Keratinocyte (primary cell): ENCODE measurements around the gene DOCK7. TPM values are rescaled to one million over a fixed set of nuclear protein-coding genes. Genes with fewer than 3 reads are reported as not detected.
"Not testable (repeated sequence)": the region's sequence is repeated elsewhere in the genome, so short reads cannot be mapped to it uniquely, and the experiment has no call there.

Source experiments
- DNase-seq: peaks from one replicate; pipeline ENCODE4 v3.0.0-alpha.2; 2011; ENCODE audit warnings: low read depth, missing footprints, low spot score
- FAIRE-seq: peaks from 2 replicates; lab custom pipeline; 2011; peaks lifted over from hg19 to GRCh38; lab: Jason Lieb, UNC
- H2AFZ ChIP-seq: 2 replicates; pipeline ENCODE4 v1.6.0; 2012; ENCODE audit warnings: low read length, control low read depth, inconsistent platforms; ENCODE audit not compliant: control insufficient read depth
- H3K27ac ChIP-seq: 2 replicates; pipeline ENCODE4 v1.5.1; 2011; ENCODE audit warnings: low read length; ENCODE audit not compliant: control insufficient read depth, insufficient read depth
- H3K27me3 ChIP-seq: 3 replicates; pipeline ENCODE4 v1.6.0; 2011; ENCODE audit warnings: low read length; ENCODE audit not compliant: control insufficient read depth, insufficient read depth; ENCODE audit errors: extremely low read depth
- H3K36me3 ChIP-seq, 2 experiments: 2 replicates in 1 of 2; 3 replicates in 1 of 2; pipeline ENCODE4 v1.5.1; 2011; ENCODE audit warnings: low read length in 2 of 2, mild to moderate bottlenecking in 1 of 2; ENCODE audit not compliant: control insufficient read depth in 2 of 2, insufficient read depth in 2 of 2; ENCODE audit errors: extremely low read depth in 1 of 2
- H3K4me1 ChIP-seq: 3 replicates; pipeline ENCODE4 v1.5.1; 2011; ENCODE audit warnings: low read length; ENCODE audit not compliant: control insufficient read depth, insufficient read depth; ENCODE audit errors: extremely low read depth
- H3K4me2 ChIP-seq: 3 replicates; pipeline ENCODE4 v1.6.0; 2011; ENCODE audit warnings: low read depth, low read length; ENCODE audit not compliant: control insufficient read depth, insufficient read depth; ENCODE audit errors: extremely low read depth
- H3K4me3 ChIP-seq, 3 experiments: fragments of 200-600 bp in 1 of 3; sonication (generic) in 1 of 3; 2 replicates in 2 of 3; 3 replicates in 1 of 3; pipeline ENCODE4 v1.5.1; 2011 to 2016; ENCODE audit warnings: low read length in 3 of 3, mild to moderate bottlenecking in 3 of 3, control low read depth in 2 of 3, inconsistent platforms in 1 of 3, low read depth in 1 of 3, mixed read lengths in 1 of 3, mixed run types in 1 of 3, moderate library complexity in 1 of 3; ENCODE audit not compliant: control insufficient read depth in 2 of 3, insufficient read depth in 2 of 3; ENCODE audit errors: extremely low read depth in 1 of 3
- H3K79me2 ChIP-seq: 2 replicates; pipeline ENCODE4 v1.6.0; 2012; ENCODE audit warnings: low read length; ENCODE audit not compliant: control insufficient read depth, insufficient read depth
- H3K9ac ChIP-seq: 3 replicates; pipeline ENCODE4 v1.6.0; 2011; ENCODE audit warnings: low read length; ENCODE audit not compliant: control insufficient read depth, insufficient read depth; ENCODE audit errors: extremely low read depth
- H3K9me1 ChIP-seq: 3 replicates; pipeline ENCODE4 v1.6.0; 2011; ENCODE audit warnings: low read length; ENCODE audit not compliant: control insufficient read depth, insufficient read depth; ENCODE audit errors: extremely low read depth
- H3K9me3 ChIP-seq: 2 replicates; pipeline ENCODE4 v1.5.1; 2012; ENCODE audit warnings: low read depth, low read length; ENCODE audit not compliant: control insufficient read depth
- H4K20me1 ChIP-seq: 3 replicates; pipeline ENCODE4 v1.6.0; 2011; ENCODE audit warnings: low read length; ENCODE audit not compliant: control insufficient read depth, insufficient read depth; ENCODE audit errors: extremely low read depth
- CTCF ChIP-seq, 3 experiments: IDR thresholded peaks in 1 of 3; conservative IDR thresholded peaks in 1 of 3; optimal IDR thresholded peaks in 1 of 3; 2 replicates in 2 of 3; 3 replicates in 1 of 3; pipeline versions ENCODE3 to v1.5.1; 2011; ENCODE audit warnings: low read length in 3 of 3, mild to moderate bottlenecking in 3 of 3, moderate library complexity in 2 of 3, control low read depth in 1 of 3, inconsistent platforms in 1 of 3; ENCODE audit not compliant: insufficient read depth in 2 of 3; ENCODE audit errors: extremely low read depth in 1 of 3
- EZH2 ChIP-seq: IDR thresholded peaks from one replicate; pipeline ENCODE4 v1.6.1; 2012; ENCODE audit warnings: inconsistent platforms, mild to moderate bottlenecking, low read length, moderate library complexity
- dilution Hi-C: fragments of 300-500 bp; cut with MboI; formaldehyde crosslinking; loops from one replicate; pipeline ENCODE4 v1.7.0; 2020; ENCODE audit warnings: low sequenced_read_pairs; ENCODE audit not compliant: extremely low pct_ligation_motif_present
- polyA plus RNA-seq, 5 experiments: library from polyadenylated mRNA; depleted of rRNA in 3 of 5; stranded (reverse) in 3 of 5; stranded (forward) in 1 of 5; unstranded in 1 of 5; fragments of >200 nt; gene quantifications; 1 replicate in 1 of 5; 2 replicates in 3 of 5; 3 replicates in 1 of 5; pipeline versions ENCODE4 v1.2.1 to v1.2.3, GENCODE V29; 2011 to 2012; ENCODE audit warnings: missing spikeins in 2 of 5, low read depth in 1 of 5, low replicate concordance in 1 of 5

Gene DOCK7
- polyA plus RNA-seq, 1 donor (not counting 4 experiments of a cell fraction or from before 2014, with no cell fraction given): 66.9 TPM

- Histone ChIP-seq H3K4me1 (no peaks in the 10 kb centered on the region), H3K79me2 (no peaks in the 10 kb centered on the region), H3K4me3 (no peak overlapping the region), H3K9me1 (no peaks in the 10 kb centered on the region), H3K27ac (no peak overlapping the region), H2AFZ (no peak overlapping the region), H4K20me1 (no peaks in the 10 kb centered on the region), H3K9me3 (no peaks in the 10 kb centered on the region), H3K9ac (no peak overlapping the region), H3K36me3 (no peaks in the 10 kb centered on the region), H3K4me2 (no peak overlapping the region), H3K27me3 (no peaks in the 10 kb centered on the region)
- FAIRE-seq: no peak
- DNase-seq: no peak
- dilution Hi-C loops: no loop called here
- TF ChIP-seq CTCF (optimal IDR thresholded peaks at IDR 0.05 in 1 of 3, IDR thresholded peaks at IDR 0.05 in 1 of 3, conservative IDR thresholded peaks at IDR 0.05 in 1 of 3; ENCODE audit: extremely low read depth in 1 of 3, insufficient read depth in 2 of 3, low read length in 3 of 3): no peak
- TF ChIP-seq EZH2: no peak
Observed at GRCh38 chr1:62722796-62723195, 34.6 kb upstream of the DOCK7 start.

- Histone ChIP-seq H4K20me1 (no peaks in the 10 kb centered on the region), H3K9me3 (no peaks in the 10 kb centered on the region), H3K36me3 (no peaks in the 10 kb centered on the region), H3K4me2 (no peak overlapping the region), H3K79me2 (no peaks in the 10 kb centered on the region), H3K4me1 (peaks cover 5% of the 10 kb centered on the region), H3K4me3 (no peak overlapping the region), H3K9ac (no peak overlapping the region), H2AFZ (no peak overlapping the region), H3K27ac (no peak overlapping the region), H3K27me3 (no peaks in the 10 kb centered on the region), H3K9me1 (no peaks in the 10 kb centered on the region)
- no peak for TF ChIP-seq EZH2
- TF ChIP-seq CTCF (optimal IDR thresholded peaks at IDR 0.05 in 1 of 3, IDR thresholded peaks at IDR 0.05 in 1 of 3, conservative IDR thresholded peaks at IDR 0.05 in 1 of 3; ENCODE audit: extremely low read depth in 1 of 3, insufficient read depth in 2 of 3, low read length in 3 of 3): no peak
- FAIRE-seq (no peak), DNase-seq (no peak)
- dilution Hi-C loops: no loop called here
Observed at GRCh38 chr1:62720946-62721554, 32.9 kb upstream of the DOCK7 start.

GRCh38 chr1:62718400-62718799 is 30.2 kb upstream of the DOCK7 start:
- H3K9ac ChIP-seq, H3K36me3 ChIP-seq, H3K9me1 ChIP-seq, H3K4me3 ChIP-seq, H4K20me1 ChIP-seq, H3K27me3 ChIP-seq, H3K79me2 ChIP-seq, H3K4me1 ChIP-seq, DNase-seq, H2AFZ ChIP-seq, dilution Hi-C loops, H3K27ac ChIP-seq, H3K4me2 ChIP-seq, H3K9me3 ChIP-seq, FAIRE-seq: not testable (repeated sequence)
